ENCODE results near the gene TMEM51. TPM values are rescaled to one million over a fixed set of nuclear protein-coding genes. Genes with fewer than 3 reads are reported as not detected.

The TMEM51 gene
- total and polyA plus RNA-seq, 9 of the 15 experiments (the other 6 are each of a cell fraction or from before 2014, with no cell fraction given): 0.06 to 1.4 (median 0.58) TPM

- TF ChIP-seq MEIS2 (IDR thresholded peaks at IDR 0.05; ENCODE audit: partially characterized antibody): peak; percentile 11
- TF ChIP-seq CEBPG (CRISPR knock-in tag; IDR thresholded peaks at IDR 0.05): no peak
- peak; percentile 92 for TF ChIP-seq CEBPG (tag; conservative IDR thresholded peaks at IDR 0.05 in 1 of 2, IDR thresholded peaks at IDR 0.05 in 1 of 2)
Measured at GRCh38 chr1:15158506-15159165, 5.1 kb downstream of the TMEM51 start (continued).

GRCh38 chr1:15159166-15159555, 5.6 kb downstream of the TMEM51 start:
- CTCF ChIA-PET (ENCODE audit: low intra/inter-chr PET ratio): no interaction called here
- intact Hi-C loops (cut with micrococcal nuclease): loop anchor here (10.0 kb wide), 1 partner anchor 276 kb away; the partner anchor contains the start of gene CTRC
- Histone ChIP-seq H3K4me3 (no peak overlapping the region), H3K9me3 (replicated peaks; ENCODE audit: control insufficient read depth, insufficient read depth, low read depth, low read length) (no peaks in the 10 kb centered on the region), H2AFZ (ENCODE audit: low read depth, low read length) (no peak overlapping the region), H3K79me2 (ENCODE audit: control insufficient read depth, insufficient read depth, low read length) (no peaks in the 10 kb centered on the region), H3K4me2 (ENCODE audit: insufficient read depth, low read length) (no peak overlapping the region), H3K9ac (ENCODE audit: insufficient read depth in 1 of 2, low read depth in 2 of 2, low read length in 2 of 2) (no peak overlapping the region), H4K20me1 (replicated peaks; ENCODE audit: control insufficient read depth, insufficient read depth, low read length) (0 out of 2 replicates have a peak, but pooled peaks cover 7% of the 10 kb centered on the region), H3K9me1 (ENCODE audit: control insufficient read depth, insufficient read depth, low read length) (no peaks in the 10 kb centered on the region), H3K4me1 (replicated peaks in 1 of 2; ENCODE audit: control insufficient read depth in 2 of 2, insufficient read depth in 2 of 2, low read length in 2 of 2) (peaks cover 0 to 7% of the 10 kb centered on the region in 2 experiments; a peak in 3 of 5 replicates), H3K27me3 (ENCODE audit: control insufficient read depth in 2 of 2, insufficient read depth in 2 of 2, low read length in 2 of 2) (peaks cover 31 to 86% of the 10 kb centered on the region in 2 experiments), H3K36me3 (ENCODE audit: control insufficient read depth, insufficient read depth, low read length) (no peaks in the 10 kb centered on the region), H3K27ac (ENCODE audit: extremely low read depth, low read depth, low read length) (no peak overlapping the region)
- no peak for ATAC-seq
- BruUV-seq (replicated peaks): no TSS peak
- WGBS (ENCODE audit: insufficient coverage, low coverage, missing lambda C conversion rate): 12% methylated on average over 7 of the region's 7 CpGs
- TF ChIP-seq HES1 (IDR thresholded peaks at IDR 0.05; ENCODE audit: low read depth) (no peak), RCOR1 (IDR thresholded peaks at IDR 0.05; ENCODE audit: borderline replicate concordance in 1 of 2, low read depth in 2 of 2, low read length in 2 of 2) (no peak), CEBPB (tag; IDR thresholded peaks at IDR 0.05) (peak; percentile 60; the same call in 1 of the 2 replicates), ELK1 (CRISPR knock-in tag; IDR thresholded peaks at IDR 0.05) (no peak)
- DNase-seq (ENCODE audit: extremely low read depth in 1 of 4, low spot score in 3 of 4): no peak
- in situ Hi-C loops (cut with MboI): no loop called here
- POLR2A ChIA-PET: no interaction called here
- no peak for FAIRE-seq
